ENCODE measurements around the gene HIVEP3.

The HIVEP3 gene

DNA sequence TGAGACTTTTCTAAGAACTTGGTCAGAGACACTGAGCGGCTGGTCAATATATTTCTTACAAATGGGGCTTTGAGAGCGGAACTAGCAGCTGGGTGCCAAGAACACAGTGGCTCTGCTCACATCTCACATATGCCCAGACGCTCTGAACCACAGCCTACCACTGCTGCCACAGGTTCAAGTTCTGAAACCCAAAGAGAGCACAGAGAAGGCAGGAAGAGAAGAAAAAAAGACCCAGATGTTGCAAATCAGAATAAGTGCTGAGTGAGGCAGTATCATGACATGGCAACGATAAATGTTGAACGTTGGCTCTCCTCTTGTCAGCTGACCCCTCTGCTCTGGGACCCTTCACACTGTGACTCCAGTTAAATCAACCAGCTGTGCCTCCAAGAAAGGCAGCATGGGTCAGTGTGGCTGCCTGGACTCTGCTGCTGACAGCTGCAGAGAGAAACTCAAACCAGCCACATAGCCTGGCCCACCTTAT, 26.4 kb downstream of the HIVEP3 start:
- Histone ChIP-seq H3K27me3 (ENCODE audit: insufficient read depth, low read length, poor library complexity) (no peaks in the 10 kb centered on the region), H3K36me3 (ENCODE audit: insufficient read depth, low read length) (peaks cover 23% of the 10 kb centered on the region), H3K4me2 (ENCODE audit: insufficient read depth, low read length) (peak overlapping the region; percentile 79), H2AFZ (ENCODE audit: low read depth, low read length) (no peak overlapping the region), H3K9me3 (ENCODE audit: insufficient read depth, low read length, severe bottlenecking) (no peaks in the 10 kb centered on the region), H4K20me1 (ENCODE audit: insufficient read depth, low read length) (no peaks in the 10 kb centered on the region), H3K27ac (ENCODE audit: low read length) (peak overlapping the region; percentile 96), H3K4me3 (ENCODE audit: low read depth in 1 of 2, low read length in 2 of 2) (peak overlapping the region; percentile 17 to 57; a peak in 3 of 4 replicates), H3K79me2 (ENCODE audit: insufficient read depth, low read length) (peaks cover 97% of the 10 kb centered on the region), H3K9ac (ENCODE audit: low read depth, low read length) (peak overlapping the region; percentile 69), H3K4me1 (ENCODE audit: insufficient read depth, low read length) (peaks cover 97% of the 10 kb centered on the region)
- ATAC-seq (ENCODE audit: insufficient read depth, low read depth) (peak; percentile 77), DNase-seq (peak; percentile 87)
- TF ChIP-seq, protein P1, sequence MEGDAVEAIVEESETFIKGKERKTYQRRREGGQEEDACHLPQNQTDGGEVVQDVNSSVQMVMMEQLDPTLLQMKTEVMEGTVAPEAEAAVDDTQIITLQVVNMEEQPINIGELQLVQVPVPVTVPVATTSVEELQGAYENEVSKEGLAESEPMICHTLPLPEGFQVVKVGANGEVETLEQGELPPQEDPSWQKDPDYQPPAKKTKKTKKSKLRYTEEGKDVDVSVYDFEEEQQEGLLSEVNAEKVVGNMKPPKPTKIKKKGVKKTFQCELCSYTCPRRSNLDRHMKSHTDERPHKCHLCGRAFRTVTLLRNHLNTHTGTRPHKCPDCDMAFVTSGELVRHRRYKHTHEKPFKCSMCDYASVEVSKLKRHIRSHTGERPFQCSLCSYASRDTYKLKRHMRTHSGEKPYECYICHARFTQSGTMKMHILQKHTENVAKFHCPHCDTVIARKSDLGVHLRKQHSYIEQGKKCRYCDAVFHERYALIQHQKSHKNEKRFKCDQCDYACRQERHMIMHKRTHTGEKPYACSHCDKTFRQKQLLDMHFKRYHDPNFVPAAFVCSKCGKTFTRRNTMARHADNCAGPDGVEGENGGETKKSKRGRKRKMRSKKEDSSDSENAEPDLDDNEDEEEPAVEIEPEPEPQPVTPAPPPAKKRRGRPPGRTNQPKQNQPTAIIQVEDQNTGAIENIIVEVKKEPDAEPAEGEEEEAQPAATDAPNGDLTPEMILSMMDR (IDR thresholded peaks at IDR 0.05; ENCODE audit: borderline replicate concordance, extremely low read depth, low read length, poor library complexity, severe bottlenecking): no peak
- TF ChIP-seq EZH2 (IDR thresholded peaks at IDR 0.05; ENCODE audit: borderline replicate concordance, low read depth, low read length, severe bottlenecking): no peak

DNA sequence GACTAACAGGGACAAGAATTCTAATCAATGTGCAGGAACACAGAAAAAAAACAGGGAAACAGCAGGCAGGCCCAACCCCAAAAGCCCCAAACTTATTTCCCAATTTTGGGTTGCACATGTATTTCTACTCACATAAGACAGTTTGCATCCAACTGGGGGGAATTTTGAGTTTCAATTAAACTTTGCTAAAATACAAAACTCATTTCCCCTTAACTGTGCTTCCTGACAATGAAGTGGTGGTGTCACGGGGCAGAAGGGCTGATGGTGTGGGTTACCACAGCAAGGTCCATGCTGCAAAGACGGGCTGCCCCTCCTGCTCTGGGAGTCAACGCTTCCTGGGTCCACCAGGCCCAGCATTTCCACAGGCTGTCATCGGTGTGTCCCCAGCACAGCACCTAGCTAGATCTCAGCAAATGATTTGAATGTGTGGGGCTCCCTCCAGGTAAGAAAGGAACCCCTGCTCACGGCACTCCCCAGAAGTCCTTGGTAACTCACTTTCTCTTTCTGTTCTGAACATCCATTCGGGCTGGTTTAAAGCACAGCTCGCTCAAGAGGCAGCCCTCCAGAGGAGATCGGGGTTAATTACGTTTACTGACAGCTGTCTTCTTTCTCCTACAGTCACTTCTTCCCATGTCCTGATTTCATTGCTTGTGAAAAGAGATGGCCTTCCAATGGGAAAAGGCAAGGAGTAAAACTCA, 27.4 kb downstream of the HIVEP3 start:
- peak overlapping the region; percentile 17 to 57; a peak in 3 of 4 replicates for H3K4me3 ChIP-seq (ENCODE audit: low read depth in 1 of 2, low read length in 2 of 2)
- peak overlapping the region; percentile 69 for H3K9ac ChIP-seq (ENCODE audit: low read depth, low read length)
- H2AFZ ChIP-seq (ENCODE audit: low read depth, low read length): peak overlapping the region; percentile 27
- H3K9me3 ChIP-seq (ENCODE audit: insufficient read depth, low read length, severe bottlenecking): no peaks in the 10 kb centered on the region
- peak overlapping the region; percentile 79 for H3K4me2 ChIP-seq (ENCODE audit: insufficient read depth, low read length)
- TF ChIP-seq, protein P1 (IDR thresholded peaks at IDR 0.05; ENCODE audit: borderline replicate concordance, extremely low read depth, low read length, poor library complexity, severe bottlenecking): peak; percentile 73
- no peak for TF ChIP-seq EZH2 (IDR thresholded peaks at IDR 0.05; ENCODE audit: borderline replicate concordance, low read depth, low read length, severe bottlenecking)
- ATAC-seq (ENCODE audit: insufficient read depth, low read depth): peak; percentile 74
- H3K27ac ChIP-seq (ENCODE audit: low read length): peak overlapping the region; percentile 96
- H4K20me1 ChIP-seq (ENCODE audit: insufficient read depth, low read length): no peaks in the 10 kb centered on the region
- DNase-seq: peak; percentile 82
- H3K36me3 ChIP-seq (ENCODE audit: insufficient read depth, low read length): peaks cover 15% of the 10 kb centered on the region
- peaks cover 97% of the 10 kb centered on the region for H3K79me2 ChIP-seq (ENCODE audit: insufficient read depth, low read length)
- peaks cover 97% of the 10 kb centered on the region for H3K4me1 ChIP-seq (ENCODE audit: insufficient read depth, low read length)
- no peaks in the 10 kb centered on the region for H3K27me3 ChIP-seq (ENCODE audit: insufficient read depth, low read length, poor library complexity)

DNA sequence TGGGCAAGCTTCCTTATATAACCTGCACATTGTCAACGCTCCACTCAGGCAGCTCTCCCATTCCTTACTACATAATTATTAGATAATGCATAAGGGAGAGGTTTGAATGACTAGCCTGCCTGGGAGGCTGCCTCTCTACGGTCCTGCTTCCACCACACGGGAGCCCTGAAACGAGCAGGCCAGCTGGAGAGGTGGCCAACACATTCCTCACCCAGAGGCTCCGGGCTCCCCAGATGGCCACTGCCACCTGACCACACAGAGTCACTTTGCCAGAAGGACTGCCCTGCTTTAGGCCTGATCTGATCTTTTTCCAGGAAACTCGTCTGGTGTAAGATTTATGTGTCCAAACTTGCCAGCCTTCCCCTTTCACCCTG, 27.9 kb downstream of the HIVEP3 start:
- Histone ChIP-seq H3K9me3 (ENCODE audit: insufficient read depth, low read length, severe bottlenecking) (no peaks in the 10 kb centered on the region), H3K4me3 (ENCODE audit: low read depth in 1 of 2, low read length in 2 of 2) (peak overlapping the region in 1 of 2 experiments; percentile 57; a peak in 2 of 4 replicates), H3K4me1 (ENCODE audit: insufficient read depth, low read length) (peaks cover 97% of the 10 kb centered on the region), H3K79me2 (ENCODE audit: insufficient read depth, low read length) (peaks cover 97% of the 10 kb centered on the region), H2AFZ (ENCODE audit: low read depth, low read length) (no peak overlapping the region), H3K4me2 (ENCODE audit: insufficient read depth, low read length) (peak overlapping the region; percentile 79), H4K20me1 (ENCODE audit: insufficient read depth, low read length) (no peaks in the 10 kb centered on the region), H3K27ac (ENCODE audit: low read length) (peak overlapping the region; percentile 96), H3K36me3 (ENCODE audit: insufficient read depth, low read length) (peaks cover 15% of the 10 kb centered on the region), H3K9ac (ENCODE audit: low read depth, low read length) (peak overlapping the region; percentile 69), H3K27me3 (ENCODE audit: insufficient read depth, low read length, poor library complexity) (no peaks in the 10 kb centered on the region)
- no peak for ATAC-seq (ENCODE audit: insufficient read depth, low read depth)
- TF ChIP-seq EZH2 (IDR thresholded peaks at IDR 0.05; ENCODE audit: borderline replicate concordance, low read depth, low read length, severe bottlenecking): no peak
- TF ChIP-seq, protein P1 (IDR thresholded peaks at IDR 0.05; ENCODE audit: borderline replicate concordance, extremely low read depth, low read length, poor library complexity, severe bottlenecking): no peak
- DNase-seq: peak; percentile 19

All from DND-41 (cell line).